ENCODE data around the gene TMED1. TPM values are rescaled to one million over a fixed set of nuclear protein-coding genes. Genes with fewer than 3 reads are reported as not detected.

TMED1 gene
- total and polyA plus RNA-seq, 9 of the 15 experiments (the other 6 are each of a cell fraction or from before 2014, with no cell fraction given) = 0.86 to 30.2 (median 23.5) TPM

GRCh38 chr19:10835089-10835753 is 791 bp downstream of the TMED1 start (continued):
- TF ChIP-seq SRF (CRISPR knock-in tag; IDR thresholded peaks at IDR 0.05) = peak in 1 of 2 experiments; percentile 61; a peak in 1 of 4 replicates
- TF ChIP-seq THRB (CRISPR knock-in tag; conservative IDR thresholded peaks at IDR 0.05) = 0 out of 2 replicates have a peak, but pooled peaks have one; percentile 44
- TF ChIP-seq SRSF9 (IDR thresholded peaks at IDR 0.05; ENCODE audit: borderline replicate concordance, low read depth, low read length) = no peak
- no peak for TF ChIP-seq CAMTA2 (CRISPR knock-in tag; conservative IDR thresholded peaks at IDR 0.05)
- no peak for TF ChIP-seq ZNF41 (CRISPR knock-in tag; conservative IDR thresholded peaks at IDR 0.05)
- no peak for TF ChIP-seq SRSF3 (IDR thresholded peaks at IDR 0.05; ENCODE audit: insufficient read depth, low read length)
- no peak for TF ChIP-seq ZFX (CRISPR knock-in tag; IDR thresholded peaks at IDR 0.05)
- TF ChIP-seq PATZ1 (CRISPR knock-in tag; IDR thresholded peaks at IDR 0.05; ENCODE audit: borderline replicate concordance) = 0 out of 2 replicates have a peak, but pooled peaks have one; percentile 29
- TF ChIP-seq, protein P1, sequence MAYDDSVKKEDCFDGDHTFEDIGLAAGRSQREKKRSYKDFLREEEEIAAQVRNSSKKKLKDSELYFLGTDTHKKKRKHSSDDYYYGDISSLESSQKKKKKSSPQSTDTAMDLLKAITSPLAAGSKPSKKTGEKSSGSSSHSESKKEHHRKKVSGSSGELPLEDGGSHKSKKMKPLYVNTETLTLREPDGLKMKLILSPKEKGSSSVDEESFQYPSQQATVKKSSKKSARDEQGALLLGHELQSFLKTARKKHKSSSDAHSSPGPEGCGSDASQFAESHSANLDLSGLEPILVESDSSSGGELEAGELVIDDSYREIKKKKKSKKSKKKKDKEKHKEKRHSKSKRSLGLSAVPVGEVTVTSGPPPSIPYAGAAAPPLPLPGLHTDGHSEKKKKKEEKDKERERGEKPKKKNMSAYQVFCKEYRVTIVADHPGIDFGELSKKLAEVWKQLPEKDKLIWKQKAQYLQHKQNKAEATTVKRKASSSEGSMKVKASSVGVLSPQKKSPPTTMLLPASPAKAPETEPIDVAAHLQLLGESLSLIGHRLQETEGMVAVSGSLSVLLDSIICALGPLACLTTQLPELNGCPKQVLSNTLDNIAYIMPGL (CRISPR knock-in tag; IDR thresholded peaks at IDR 0.05) = no peak
- 0 out of 2 replicates have a peak, but pooled peaks have one; percentile 41 for TF ChIP-seq ZNF445 (CRISPR knock-in tag; IDR thresholded peaks at IDR 0.05; ENCODE audit: low read depth)
- TF ChIP-seq BRD4 (IDR thresholded peaks at IDR 0.05) = no peak
- TF ChIP-seq ZSCAN29 (IDR thresholded peaks at IDR 0.05) = no peak
- TF ChIP-seq RHOXF2B (CRISPR knock-in tag; conservative IDR thresholded peaks at IDR 0.05) = no peak
- TF ChIP-seq, protein P2, sequence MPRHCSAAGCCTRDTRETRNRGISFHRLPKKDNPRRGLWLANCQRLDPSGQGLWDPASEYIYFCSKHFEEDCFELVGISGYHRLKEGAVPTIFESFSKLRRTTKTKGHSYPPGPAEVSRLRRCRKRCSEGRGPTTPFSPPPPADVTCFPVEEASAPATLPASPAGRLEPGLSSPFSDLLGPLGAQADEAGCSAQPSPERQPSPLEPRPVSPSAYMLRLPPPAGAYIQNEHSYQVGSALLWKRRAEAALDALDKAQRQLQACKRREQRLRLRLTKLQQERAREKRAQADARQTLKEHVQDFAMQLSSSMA (CRISPR knock-in tag; IDR thresholded peaks at IDR 0.05) = 0 out of 2 replicates have a peak, but pooled peaks have one; percentile 65
- TF ChIP-seq ZKSCAN3 (CRISPR knock-in tag; IDR thresholded peaks at IDR 0.05) = no peak
- 0 out of 2 replicates have a peak, but pooled peaks have one; percentile 34 for TF ChIP-seq ZNF586 (CRISPR knock-in tag; conservative IDR thresholded peaks at IDR 0.05)
- peak; percentile 33 for TF ChIP-seq NEUROD1 (IDR thresholded peaks at IDR 0.05; ENCODE audit: borderline replicate concordance, low read depth, low read length, partially characterized antibody)
- 0 out of 2 replicates have a peak, but pooled peaks have one; percentile 74 for TF ChIP-seq ERF (CRISPR knock-in tag; IDR thresholded peaks at IDR 0.05)
- TF ChIP-seq ZNF583 (CRISPR knock-in tag; IDR thresholded peaks at IDR 0.05) = 0 out of 2 replicates have a peak, but pooled peaks have one; percentile 21
- TF ChIP-seq, protein P3, sequence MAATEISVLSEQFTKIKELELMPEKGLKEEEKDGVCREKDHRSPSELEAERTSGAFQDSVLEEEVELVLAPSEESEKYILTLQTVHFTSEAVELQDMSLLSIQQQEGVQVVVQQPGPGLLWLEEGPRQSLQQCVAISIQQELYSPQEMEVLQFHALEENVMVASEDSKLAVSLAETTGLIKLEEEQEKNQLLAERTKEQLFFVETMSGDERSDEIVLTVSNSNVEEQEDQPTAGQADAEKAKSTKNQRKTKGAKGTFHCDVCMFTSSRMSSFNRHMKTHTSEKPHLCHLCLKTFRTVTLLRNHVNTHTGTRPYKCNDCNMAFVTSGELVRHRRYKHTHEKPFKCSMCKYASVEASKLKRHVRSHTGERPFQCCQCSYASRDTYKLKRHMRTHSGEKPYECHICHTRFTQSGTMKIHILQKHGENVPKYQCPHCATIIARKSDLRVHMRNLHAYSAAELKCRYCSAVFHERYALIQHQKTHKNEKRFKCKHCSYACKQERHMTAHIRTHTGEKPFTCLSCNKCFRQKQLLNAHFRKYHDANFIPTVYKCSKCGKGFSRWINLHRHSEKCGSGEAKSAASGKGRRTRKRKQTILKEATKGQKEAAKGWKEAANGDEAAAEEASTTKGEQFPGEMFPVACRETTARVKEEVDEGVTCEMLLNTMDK (IDR thresholded peaks at IDR 0.05; ENCODE audit: borderline replicate concordance, insufficient read depth, low read depth, low read length, poor library complexity, severe bottlenecking) = no peak

All from K562 (cell line).